T-helper 1 cell treated with Interleukin-12 subunit alpha and Interleukin-12 subunit beta and Interleukin-4 antibody, amounts not matched to agents 30 μg/mL and 1 μg/mL, for 36 hours (primary cell): ENCODE measurements around the gene NR5A1.

Experiments
- H3K27ac Mint-ChIP-seq: one replicate; pipeline ENCODE4 v1.8.0; 2021; ENCODE audit warnings: mild to moderate bottlenecking, mixed read lengths
- H3K27me3 Mint-ChIP-seq: one replicate; pipeline ENCODE4 v1.8.0; 2021; ENCODE audit warnings: low read depth, mixed read lengths
- H3K36me3 Mint-ChIP-seq: one replicate; pipeline ENCODE4 v1.8.0; 2021; ENCODE audit warnings: low read depth, mixed read lengths
- H3K4me1 Mint-ChIP-seq: one replicate; pipeline ENCODE4 v1.8.0; 2021; ENCODE audit warnings: low read depth, mixed read lengths
- H3K4me3 Mint-ChIP-seq: one replicate; pipeline ENCODE4 v1.8.0; 2021; ENCODE audit warnings: mild to moderate bottlenecking, moderate library complexity, mixed read lengths
- H3K9me3 Mint-ChIP-seq: one replicate; pipeline ENCODE4 v1.8.0; 2021; ENCODE audit warnings: mixed read lengths

The NR5A1 gene

GRCh38 chr9:124456341-124457078 is 50.7 kb downstream of the NR5A1 start:
- H3K36me3 Mint-ChIP-seq, result no peaks in the 10 kb centered on the region
- H3K27ac Mint-ChIP-seq, result no peak overlapping the region
- no peaks in the 10 kb centered on the region for H3K4me1 Mint-ChIP-seq
- H3K27me3 Mint-ChIP-seq, result peaks cover 6% of the 10 kb centered on the region
- no peak overlapping the region for H3K4me3 Mint-ChIP-seq
- H3K9me3 Mint-ChIP-seq, result no peaks in the 10 kb centered on the region

- H3K4me1 Mint-ChIP-seq, result no peaks in the 10 kb centered on the region
- H3K9me3 Mint-ChIP-seq, result no peaks in the 10 kb centered on the region
- H3K4me3 Mint-ChIP-seq, result no peak overlapping the region
- H3K27ac Mint-ChIP-seq, result no peak overlapping the region
- no peaks in the 10 kb centered on the region for H3K36me3 Mint-ChIP-seq
- peaks cover 9% of the 10 kb centered on the region for H3K27me3 Mint-ChIP-seq
Measured at GRCh38 chr9:124455820-124456219, 51.4 kb downstream of the NR5A1 start.

- H3K27ac Mint-ChIP-seq, result no peak overlapping the region
- H3K36me3 Mint-ChIP-seq, result no peaks in the 10 kb centered on the region
- H3K27me3 Mint-ChIP-seq, result peaks cover 9% of the 10 kb centered on the region
- no peaks in the 10 kb centered on the region for H3K4me1 Mint-ChIP-seq
- H3K9me3 Mint-ChIP-seq, result no peaks in the 10 kb centered on the region
- H3K4me3 Mint-ChIP-seq, result no peak overlapping the region
Measured at GRCh38 chr9:124454791-124455443, 52.3 kb downstream of the NR5A1 start.

GRCh38 chr9:124454296-124454695 is 52.9 kb downstream of the NR5A1 start:
- H3K27ac Mint-ChIP-seq, result no peak overlapping the region
- H3K9me3 Mint-ChIP-seq, result no peaks in the 10 kb centered on the region
- no peak overlapping the region for H3K4me3 Mint-ChIP-seq
- H3K4me1 Mint-ChIP-seq, result no peaks in the 10 kb centered on the region
- peaks cover 16% of the 10 kb centered on the region for H3K27me3 Mint-ChIP-seq
- no peaks in the 10 kb centered on the region for H3K36me3 Mint-ChIP-seq

- peaks cover 22% of the 10 kb centered on the region for H3K27me3 Mint-ChIP-seq
- H3K4me1 Mint-ChIP-seq, result no peaks in the 10 kb centered on the region
- no peak overlapping the region for H3K27ac Mint-ChIP-seq
- H3K36me3 Mint-ChIP-seq, result no peaks in the 10 kb centered on the region
- H3K9me3 Mint-ChIP-seq, result no peaks in the 10 kb centered on the region
- no peak overlapping the region for H3K4me3 Mint-ChIP-seq
Measured at GRCh38 chr9:124453586-124454191, 53.5 kb downstream of the NR5A1 start.

- no peak overlapping the region for H3K4me3 Mint-ChIP-seq
- no peaks in the 10 kb centered on the region for H3K9me3 Mint-ChIP-seq
- no peaks in the 10 kb centered on the region for H3K36me3 Mint-ChIP-seq
- no peak overlapping the region for H3K27ac Mint-ChIP-seq
- no peaks in the 10 kb centered on the region for H3K4me1 Mint-ChIP-seq
- peaks cover 25% of the 10 kb centered on the region for H3K27me3 Mint-ChIP-seq
Measured at GRCh38 chr9:124452841-124453585, 54.2 kb downstream of the NR5A1 start.

- no peaks in the 10 kb centered on the region for H3K9me3 Mint-ChIP-seq
- H3K4me1 Mint-ChIP-seq, result no peaks in the 10 kb centered on the region
- peaks cover 25% of the 10 kb centered on the region for H3K27me3 Mint-ChIP-seq
- no peak overlapping the region for H3K27ac Mint-ChIP-seq
- no peaks in the 10 kb centered on the region for H3K36me3 Mint-ChIP-seq
- no peak overlapping the region for H3K4me3 Mint-ChIP-seq
Measured at GRCh38 chr9:124452326-124452725, 54.9 kb downstream of the NR5A1 start.

GRCh38 chr9:124450931-124451661 is 56.1 kb downstream of the NR5A1 start:
- Mint-ChIP-seq H3K36me3 (no peaks in the 10 kb centered on the region), H3K27me3 (peaks cover 25% of the 10 kb centered on the region), H3K9me3 (no peaks in the 10 kb centered on the region), H3K4me3 (no peak overlapping the region), H3K27ac (no peak overlapping the region), H3K4me1 (no peaks in the 10 kb centered on the region)

- H3K4me3 Mint-ChIP-seq, result no peak within 1 kb of the TSS
- no peaks in the 10 kb centered on the region for H3K9me3 Mint-ChIP-seq
- H3K27me3 Mint-ChIP-seq, result peaks cover 25% of the 10 kb centered on the region
- H3K36me3 Mint-ChIP-seq, result no peaks in the 10 kb centered on the region
- H3K27ac Mint-ChIP-seq, result no peak within 1 kb of the TSS
- H3K4me1 Mint-ChIP-seq, result no peaks in the 10 kb centered on the region
Measured at GRCh38 chr9:124450241-124450924, 56.8 kb downstream of the NR5A1 start, which contains the start of gene ADGRD2. Gene ADGRD2 (plus strand): TSS chr9:124450451. CDS start chr9:124451667, 1,216 bp downstream.

GRCh38 chr9:124449381-124450151 is 57.6 kb downstream of the NR5A1 start:
- no peaks in the 10 kb centered on the region for H3K36me3 Mint-ChIP-seq
- no peak overlapping the region for H3K4me3 Mint-ChIP-seq
- H3K4me1 Mint-ChIP-seq, result no peaks in the 10 kb centered on the region
- H3K27me3 Mint-ChIP-seq, result peaks cover 25% of the 10 kb centered on the region
- no peaks in the 10 kb centered on the region for H3K9me3 Mint-ChIP-seq
- no peak overlapping the region for H3K27ac Mint-ChIP-seq

- Mint-ChIP-seq H3K27me3 (peaks cover 32% of the 10 kb centered on the region), H3K36me3 (no peaks in the 10 kb centered on the region), H3K9me3 (no peaks in the 10 kb centered on the region), H3K4me1 (no peaks in the 10 kb centered on the region), H3K4me3 (no peak overlapping the region), H3K27ac (no peak overlapping the region)
Measured at GRCh38 chr9:124448019-124448418, 59.2 kb downstream of the NR5A1 start.

GRCh38 chr9:124447297-124447661 is 59.9 kb downstream of the NR5A1 start:
- no peak overlapping the region for H3K4me3 Mint-ChIP-seq
- H3K27ac Mint-ChIP-seq, result no peak overlapping the region
- no peaks in the 10 kb centered on the region for H3K9me3 Mint-ChIP-seq
- H3K27me3 Mint-ChIP-seq, result peaks cover 32% of the 10 kb centered on the region
- no peaks in the 10 kb centered on the region for H3K4me1 Mint-ChIP-seq
- H3K36me3 Mint-ChIP-seq, result no peaks in the 10 kb centered on the region

- H3K4me3 Mint-ChIP-seq, result no peak overlapping the region
- H3K27me3 Mint-ChIP-seq, result peaks cover 28% of the 10 kb centered on the region
- no peak overlapping the region for H3K27ac Mint-ChIP-seq
- no peaks in the 10 kb centered on the region for H3K4me1 Mint-ChIP-seq
- no peaks in the 10 kb centered on the region for H3K36me3 Mint-ChIP-seq
- no peaks in the 10 kb centered on the region for H3K9me3 Mint-ChIP-seq
Measured at GRCh38 chr9:124444166-124444565, 63.0 kb downstream of the NR5A1 start.
